DOHH2 (cell line): ENCODE measurements around the gene SYT1.

Source experiments
- H3F3A ChIP-seq: fragments of 200-600 bp; sonication (generic), shearing (Covaris generic); 2 replicates; pipeline ENCODE4 v1.6.0; 2016; ENCODE audit warnings: antibody characterized with exemption, mild to moderate bottlenecking; ENCODE audit not compliant: control insufficient read depth, insufficient read depth
- H3K27ac ChIP-seq: fragments of 200-600 bp; sonication (generic); 2 replicates; pipeline ENCODE4 v1.5.1; 2014; ENCODE audit warnings: low read depth, mild to moderate bottlenecking, low read length, moderate library complexity
- H3K27me3 ChIP-seq: fragments of 200-600 bp; sonication (generic); 2 replicates; pipeline ENCODE4 v1.6.1; 2014; ENCODE audit warnings: mild to moderate bottlenecking, low read length, mixed read lengths; ENCODE audit not compliant: control insufficient read depth
- H3K36me3 ChIP-seq: fragments of 200-600 bp; sonication (generic); 2 replicates; pipeline ENCODE4 v1.6.1; 2014; ENCODE audit warnings: mild to moderate bottlenecking, low read length, moderate library complexity, mixed read lengths; ENCODE audit not compliant: control insufficient read depth
- H3K4me1 ChIP-seq: fragments of 200-600 bp; sonication (generic); 2 replicates; pipeline ENCODE4 v1.6.1; 2014; ENCODE audit warnings: mild to moderate bottlenecking, low read length, mixed read lengths; ENCODE audit not compliant: control insufficient read depth
- H3K4me2 ChIP-seq: fragments of 200-600 bp; sonication (generic); 2 replicates; pipeline ENCODE4 v1.6.0; 2014; ENCODE audit warnings: mild to moderate bottlenecking, low read length, moderate library complexity
- H3K4me3 ChIP-seq: fragments of 200-600 bp; sonication (generic); 2 replicates; pipeline ENCODE4 v1.5.1; 2014; ENCODE audit warnings: mild to moderate bottlenecking, low read length, mixed read lengths
- H3K79me2 ChIP-seq: fragments of 200-600 bp; sonication (generic); 2 replicates; pipeline ENCODE4 v1.6.1; 2014; ENCODE audit warnings: mild to moderate bottlenecking, low read length, mixed read lengths; ENCODE audit not compliant: control insufficient read depth
- H3K9me2 ChIP-seq: fragments of 200-600 bp; sonication (generic); replicated peaks from 2 replicates; pipeline ENCODE4 v1.6.1; 2014; ENCODE audit warnings: mild to moderate bottlenecking, low read length, mixed read lengths; ENCODE audit not compliant: control insufficient read depth
- H3K9me3 ChIP-seq: fragments of 200-600 bp; sonication (generic); 2 replicates; pipeline ENCODE4 v1.6.1; 2014; ENCODE audit warnings: antibody characterized with exemption, low read length, mixed read lengths; ENCODE audit not compliant: control insufficient read depth, insufficient read depth
- H4K20me1 ChIP-seq: fragments of 200-600 bp; sonication (generic); 2 replicates; pipeline ENCODE4 v1.6.0; 2014; ENCODE audit warnings: low read depth, mild to moderate bottlenecking, antibody characterized with exemption, low read length, moderate library complexity; ENCODE audit not compliant: control insufficient read depth, insufficient read depth
- CTCF ChIP-seq: fragments of 200-600 bp; sonication (generic); IDR thresholded peaks from one replicate; pipeline ENCODE4 v1.5.1; 2014; ENCODE audit warnings: antibody characterized with exemption, mild to moderate bottlenecking, low read depth, low read length; ENCODE audit not compliant: poor library complexity, severe bottlenecking
- EZH2phosphoT487 ChIP-seq: fragments of 200-600 bp; sonication (generic); IDR thresholded peaks from 2 replicates; pipeline ENCODE4 v1.6.1; 2017; ENCODE audit warnings: borderline replicate concordance, mild to moderate bottlenecking, antibody characterized with exemption, low read length, moderate library complexity, mixed read lengths

SYT1 gene

GRCh38 chr12:79322905-79323304 is 458.3 kb downstream of the SYT1 start:
- H3K36me3 ChIP-seq: no peaks in the 10 kb centered on the region

GRCh38 chr12:79324571-79324970 is 460.0 kb downstream of the SYT1 start:
- H3K4me3 ChIP-seq: no peak overlapping the region
- H3F3A ChIP-seq: no peaks in the 10 kb centered on the region
- H3K36me3 ChIP-seq: no peaks in the 10 kb centered on the region
- H3K9me3 ChIP-seq: no peaks in the 10 kb centered on the region
- no peak overlapping the region for H3K27ac ChIP-seq
- no peaks in the 10 kb centered on the region for H3K79me2 ChIP-seq
- H3K27me3 ChIP-seq: no peaks in the 10 kb centered on the region
- H4K20me1 ChIP-seq: no peaks in the 10 kb centered on the region
- no peaks in the 10 kb centered on the region for H3K9me2 ChIP-seq
- no peak for TF ChIP-seq CTCF
- no peak for TF ChIP-seq EZH2phosphoT487
- H3K4me2 ChIP-seq: no peak overlapping the region
- H3K4me1 ChIP-seq: no peaks in the 10 kb centered on the region

More at GRCh38 chr12:79322905-79323304, 458.3 kb downstream of the SYT1 start:
- Histone ChIP-seq H3K79me2 (no peaks in the 10 kb centered on the region), H4K20me1 (no peaks in the 10 kb centered on the region), H3K4me3 (no peak overlapping the region), H3K4me2 (no peak overlapping the region), H3F3A (no peaks in the 10 kb centered on the region), H3K27ac (no peak overlapping the region), H3K9me3 (no peaks in the 10 kb centered on the region), H3K4me1 (no peaks in the 10 kb centered on the region), H3K27me3 (no peaks in the 10 kb centered on the region), H3K9me2 (no peaks in the 10 kb centered on the region)
- TF ChIP-seq CTCF: no peak
- TF ChIP-seq EZH2phosphoT487: no peak

- H4K20me1 ChIP-seq: no peaks in the 10 kb centered on the region
- H3K4me2 ChIP-seq: no peak overlapping the region
- no peaks in the 10 kb centered on the region for H3K36me3 ChIP-seq
- H3K27me3 ChIP-seq: no peaks in the 10 kb centered on the region
- H3K4me1 ChIP-seq: no peaks in the 10 kb centered on the region
- no peaks in the 10 kb centered on the region for H3K9me3 ChIP-seq
- H3K4me3 ChIP-seq: no peak overlapping the region
- no peaks in the 10 kb centered on the region for H3K9me2 ChIP-seq
- no peaks in the 10 kb centered on the region for H3K79me2 ChIP-seq
- TF ChIP-seq EZH2phosphoT487 (no peak), CTCF (no peak)
- H3F3A ChIP-seq: no peaks in the 10 kb centered on the region
- no peak overlapping the region for H3K27ac ChIP-seq
Measured at GRCh38 chr12:79326222-79326621, 461.6 kb downstream of the SYT1 start.

- Histone ChIP-seq H3K36me3 (no peaks in the 10 kb centered on the region), H3K9me2 (no peaks in the 10 kb centered on the region), H3K4me3 (no peak overlapping the region), H4K20me1 (no peaks in the 10 kb centered on the region), H3K4me2 (no peak overlapping the region), H3K9me3 (no peaks in the 10 kb centered on the region), H3K27me3 (no peaks in the 10 kb centered on the region), H3K27ac (no peak overlapping the region), H3K4me1 (no peaks in the 10 kb centered on the region), H3F3A (no peaks in the 10 kb centered on the region), H3K79me2 (no peaks in the 10 kb centered on the region)
- TF ChIP-seq CTCF: no peak
- no peak for TF ChIP-seq EZH2phosphoT487
Measured at GRCh38 chr12:79326663-79327062, 462.1 kb downstream of the SYT1 start.
